Ammon's horn (tissue), 1 donor: Measurements from ENCODE around the gene OMA1.

Experiments
- DNase-seq: peaks from one replicate; pipeline ENCODE4 v3.0.0-alpha.2; 2016; ENCODE audit warnings: low spot score

The OMA1 gene

DNA sequence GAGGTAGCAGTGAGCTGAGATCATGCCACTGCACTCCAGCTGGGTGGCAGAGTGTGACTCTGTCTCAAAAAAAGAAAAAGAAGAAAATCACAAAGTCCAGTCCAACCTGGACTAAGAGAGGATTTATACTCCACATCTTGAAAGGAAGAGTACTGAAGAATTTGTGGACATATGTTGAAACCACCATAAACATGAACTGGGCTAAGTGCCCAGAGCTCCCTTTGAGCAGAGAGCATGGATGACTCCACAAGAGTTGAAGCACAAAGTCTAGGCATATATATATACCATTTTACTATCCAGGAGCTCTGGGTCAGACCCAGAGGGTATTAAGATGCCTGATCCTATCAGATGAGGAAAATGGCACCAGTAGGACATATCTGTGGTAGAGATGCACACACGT lies 86.6 kb downstream of the OMA1 start:
- no peak for DNase-seq

DNA sequence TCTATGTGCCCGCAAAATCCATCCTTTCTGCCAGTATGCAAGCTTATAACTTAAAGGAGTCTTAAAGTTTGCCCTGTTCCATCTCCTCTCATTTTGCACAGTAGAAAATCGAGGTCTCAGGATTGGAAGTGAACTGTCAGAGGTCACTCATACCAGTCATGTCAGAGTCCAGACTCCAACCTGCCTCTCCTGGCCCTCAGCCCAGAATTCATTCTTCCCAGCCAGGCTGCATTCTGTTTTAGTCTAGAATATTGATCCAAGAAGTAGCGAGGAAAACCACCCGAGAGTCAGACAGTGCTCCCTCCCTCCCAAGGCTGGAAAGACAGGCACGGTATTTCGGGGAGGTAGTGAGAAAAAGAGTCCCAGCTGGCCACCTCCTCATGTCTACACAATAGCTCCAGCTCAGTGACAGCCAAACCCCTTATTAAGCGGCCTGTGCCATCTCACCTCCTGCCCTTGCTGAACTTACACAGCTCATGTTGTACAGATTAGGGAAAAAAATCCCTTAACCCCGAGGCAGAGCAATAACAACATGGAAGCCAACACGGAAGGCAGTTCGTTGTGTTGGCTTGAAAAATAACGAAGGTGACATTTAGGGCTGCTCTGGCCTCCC lies 89.4 kb downstream of the OMA1 start:
- DNase-seq, result no peak

DNA sequence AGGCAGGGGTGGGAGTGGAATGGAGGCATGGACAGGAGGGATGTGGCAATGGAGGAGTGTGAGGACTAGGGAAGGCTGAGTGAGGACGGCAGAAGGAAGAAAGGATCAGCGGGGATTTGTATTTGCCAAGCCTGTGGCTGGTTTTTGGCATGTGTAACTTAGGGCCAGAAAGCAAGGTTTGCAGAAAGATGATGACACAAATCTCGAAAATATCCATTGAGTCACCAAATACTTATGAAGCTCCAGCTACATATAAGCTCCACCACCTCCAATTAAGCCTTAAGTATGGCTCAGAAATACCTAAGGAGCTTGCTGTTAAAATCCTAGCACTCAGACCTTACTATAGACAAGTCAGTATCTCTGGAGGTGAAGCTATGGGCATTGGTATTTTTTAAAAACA lies 90.1 kb downstream of the OMA1 start:
- no peak for DNase-seq

DNA sequence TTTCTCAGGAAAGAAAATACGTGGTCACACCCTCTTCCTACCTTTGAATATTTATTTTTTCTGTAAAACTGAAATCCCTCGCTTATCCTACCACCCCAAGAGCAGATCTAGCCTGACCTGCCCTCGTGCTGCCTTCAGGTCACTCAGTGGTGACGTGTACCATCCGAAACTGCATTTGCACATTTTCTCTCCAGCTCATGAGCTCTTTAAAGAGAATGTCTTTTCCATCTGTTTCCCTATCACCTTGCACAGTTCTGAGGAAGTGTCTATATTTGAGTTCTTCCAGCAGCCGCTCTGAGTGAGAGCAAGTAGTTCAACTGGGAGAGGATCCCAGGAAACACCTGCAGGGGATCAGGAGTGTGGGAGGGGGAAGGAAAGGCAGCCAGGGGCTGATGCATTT lies 91.7 kb downstream of the OMA1 start:
- DNase-seq, result no peak

DNA sequence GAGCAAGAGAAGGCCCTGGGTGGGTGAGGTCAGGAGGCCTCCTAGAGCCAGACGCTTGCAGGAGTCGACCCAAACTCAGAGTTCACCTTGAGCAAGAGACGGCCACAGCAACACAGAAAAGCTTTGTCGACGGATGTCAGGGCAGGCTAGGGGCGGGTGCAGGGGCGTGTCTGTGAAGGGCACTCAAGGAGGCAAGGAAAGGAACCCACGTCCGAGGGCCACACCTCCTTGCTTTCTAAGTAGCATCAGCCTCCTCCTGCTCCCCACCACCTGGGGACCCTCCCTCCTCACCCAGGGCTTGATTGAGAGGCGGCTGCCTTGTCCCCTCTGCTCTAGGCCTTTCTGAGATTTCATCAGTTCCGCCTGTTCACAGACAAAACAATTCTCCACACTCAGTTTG lies 92.1 kb downstream of the OMA1 start:
- no peak for DNase-seq

DNA sequence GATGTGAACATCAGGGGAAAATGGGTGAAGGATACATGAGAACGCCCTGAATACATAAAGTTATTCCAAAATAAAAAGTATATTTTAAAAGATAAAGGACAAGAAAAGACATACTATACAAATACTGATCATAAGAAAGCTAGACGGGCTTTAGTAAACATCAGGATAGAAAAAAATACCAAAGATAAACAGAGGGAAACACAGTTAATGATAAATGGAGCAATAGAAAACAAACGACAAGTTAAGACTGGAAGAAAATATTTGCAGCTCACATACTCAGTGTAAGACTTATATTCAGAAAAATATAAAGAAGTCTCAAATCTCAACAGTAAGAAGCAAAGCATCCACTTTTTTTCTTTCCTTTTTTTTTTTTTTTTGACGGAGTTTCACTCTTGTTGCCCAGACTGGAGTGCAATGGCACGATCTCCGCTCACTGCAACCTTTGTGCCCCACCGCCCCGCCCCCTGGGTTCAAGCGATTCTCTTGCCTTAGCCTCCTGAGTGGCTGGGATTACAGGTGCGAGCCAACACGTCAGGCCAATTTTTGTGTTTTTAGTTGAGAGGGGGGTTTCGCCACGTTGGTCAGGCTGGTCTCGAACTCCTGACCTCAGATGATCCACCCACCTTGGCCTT lies 94.8 kb downstream of the OMA1 start:
- no peak for DNase-seq

DNA sequence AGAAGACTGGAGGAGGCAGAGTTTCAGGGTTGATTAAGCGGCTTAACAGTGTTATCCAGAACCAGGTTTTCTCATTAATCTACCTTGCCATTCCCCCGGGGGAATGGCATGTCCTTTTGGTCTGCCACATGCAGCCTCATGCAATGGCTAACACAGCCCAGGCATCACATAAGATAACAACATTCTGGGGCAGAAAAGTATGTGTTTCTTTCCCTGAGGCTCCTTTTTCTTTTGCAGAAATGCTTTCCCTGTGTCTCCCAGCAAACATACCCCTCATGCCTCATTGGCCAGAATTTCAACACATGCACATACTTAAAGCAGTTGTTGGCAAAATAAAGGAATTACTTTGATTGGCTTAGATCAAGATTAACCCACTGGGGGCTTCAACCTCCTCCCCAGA lies 98.6 kb downstream of the OMA1 start:
- DNase-seq, result no peak

DNA sequence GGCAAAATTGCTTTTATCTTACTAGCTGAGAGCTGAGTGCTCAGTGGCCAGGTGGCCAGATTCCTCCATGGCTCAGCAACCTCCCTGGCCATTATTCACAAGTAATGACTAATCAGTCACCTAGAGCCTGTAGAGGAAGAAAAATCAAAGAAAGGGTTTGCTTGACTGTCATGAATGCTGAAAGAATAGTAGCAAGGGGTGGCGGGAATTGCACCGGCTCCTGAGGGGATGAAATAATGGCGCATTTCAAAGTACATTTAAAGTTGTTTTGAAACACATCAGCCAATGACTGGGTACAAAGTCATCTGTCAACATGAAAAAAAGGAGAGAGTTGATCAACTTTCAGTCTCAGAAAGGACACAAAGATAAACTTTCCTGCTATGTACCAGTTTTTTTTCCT lies 99.5 kb downstream of the OMA1 start:
- no peak for DNase-seq

DNA sequence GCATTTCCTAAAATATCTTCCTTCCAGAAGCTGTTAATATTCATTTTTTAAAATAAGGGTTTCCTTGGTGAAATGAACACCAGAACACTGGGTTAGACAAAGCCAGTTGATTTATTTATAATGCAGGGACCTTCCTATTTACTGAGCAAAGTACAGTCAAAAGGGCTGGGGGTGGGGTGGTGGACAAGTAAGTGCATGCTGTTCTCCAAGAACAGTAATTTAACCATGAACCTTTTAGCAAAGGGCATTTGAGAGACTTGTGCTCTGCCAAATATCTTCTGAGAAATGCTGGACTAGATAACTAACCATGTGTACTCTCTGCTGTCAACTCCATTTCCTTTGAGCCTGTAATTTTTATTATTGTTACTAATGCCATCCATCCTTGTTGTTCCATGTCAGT lies 100.2 kb downstream of the OMA1 start:
- no peak for DNase-seq

DNA sequence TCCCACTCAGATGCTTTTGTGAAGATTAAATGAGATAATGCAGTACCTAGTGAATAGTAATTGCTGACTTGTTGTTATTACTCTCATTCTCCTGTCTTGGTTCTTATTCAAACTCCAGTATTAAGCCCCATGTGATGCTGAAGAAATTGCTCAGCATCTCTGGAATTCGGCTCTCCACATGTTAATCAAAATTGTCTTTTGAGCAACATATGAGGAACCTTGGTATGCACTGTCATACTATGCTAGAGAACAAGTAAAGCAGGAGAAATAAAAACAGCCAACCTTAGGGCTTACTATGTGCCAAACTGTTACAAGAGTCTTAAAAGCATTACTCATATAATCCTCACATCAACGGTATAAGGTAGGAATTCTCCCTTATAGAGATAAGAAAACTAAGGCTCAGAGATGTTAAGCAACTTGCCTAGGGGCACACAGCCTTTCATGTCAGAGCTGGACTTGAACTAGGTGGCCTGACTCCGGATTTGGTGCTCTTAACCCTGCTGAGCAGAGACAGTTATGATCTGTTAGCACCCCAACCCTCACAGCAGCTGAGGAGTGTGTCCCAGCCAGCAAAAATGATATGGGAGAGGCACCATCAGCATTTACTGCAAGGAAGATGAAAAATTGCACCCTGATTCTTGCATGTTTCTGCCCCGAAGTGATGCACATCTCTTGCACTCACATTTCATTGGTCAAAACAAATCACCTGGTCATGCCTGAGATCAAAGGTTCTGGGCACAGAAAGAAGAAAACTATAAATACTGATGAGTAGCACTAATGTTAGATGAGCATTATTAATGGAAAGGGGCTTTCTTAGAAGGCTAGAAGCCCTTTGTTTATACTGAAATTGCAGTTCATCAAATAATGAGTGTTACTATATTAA lies 102.3 kb downstream of the OMA1 start:
- DNase-seq, result no peak

DNA sequence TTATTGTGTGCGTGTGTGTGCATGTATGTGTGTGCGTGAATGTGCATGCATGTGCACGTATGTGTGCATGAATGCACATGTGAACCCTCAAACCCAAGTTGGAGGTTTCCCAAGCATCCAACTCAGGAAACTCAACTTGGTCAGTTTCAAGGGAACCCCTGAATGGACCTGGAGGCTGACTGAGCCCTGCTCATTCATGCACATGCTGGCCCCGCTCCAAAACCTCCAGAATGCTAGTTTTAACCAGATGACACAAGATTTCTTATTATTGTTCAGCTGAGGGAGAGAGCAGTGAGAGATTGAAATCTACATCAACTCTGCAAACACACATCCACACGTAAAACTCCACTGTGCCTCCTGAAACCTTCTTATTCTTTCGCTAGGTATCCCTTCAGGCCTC lies 104.4 kb downstream of the OMA1 start:
- no peak for DNase-seq

DNA sequence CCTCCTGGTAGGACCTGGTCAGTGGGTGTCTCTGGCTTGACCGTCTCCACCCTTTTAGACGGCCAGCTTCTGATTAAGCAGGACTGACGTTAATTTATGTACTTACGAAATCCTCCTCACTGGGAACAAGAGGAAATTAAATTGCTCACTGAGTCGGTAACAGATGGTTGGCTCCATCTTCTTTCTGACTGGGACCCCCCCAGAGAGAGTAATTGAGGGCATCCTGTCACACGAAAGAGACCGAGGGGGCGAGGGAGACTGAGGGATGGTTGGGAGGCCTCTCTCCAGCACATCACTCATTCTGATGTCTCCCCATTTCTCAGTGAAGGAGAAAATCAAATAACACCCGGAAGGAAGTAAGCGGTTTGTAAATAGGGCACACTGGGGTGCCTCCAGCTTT lies 104.8 kb downstream of the OMA1 start:
- no peak for DNase-seq

DNA sequence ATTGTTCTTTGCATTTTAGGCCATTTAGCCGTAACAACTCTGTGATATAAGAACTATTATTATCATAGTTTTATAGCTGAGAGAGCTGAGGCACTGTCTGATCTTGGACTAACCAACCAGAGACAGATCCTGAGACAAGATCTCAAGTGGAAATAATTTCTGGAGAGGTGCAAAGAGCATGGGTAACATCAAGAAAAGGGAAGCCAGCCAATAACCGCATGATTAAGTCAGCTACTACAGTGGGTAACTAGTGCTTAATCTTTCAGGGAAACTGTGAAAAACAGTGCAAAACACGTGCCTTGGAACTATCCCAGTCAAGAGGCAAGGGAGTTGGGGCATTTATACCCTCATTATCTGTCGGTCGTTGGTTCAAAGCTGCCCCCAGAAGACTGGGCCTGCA lies 105.8 kb downstream of the OMA1 start:
- no peak for DNase-seq

DNA sequence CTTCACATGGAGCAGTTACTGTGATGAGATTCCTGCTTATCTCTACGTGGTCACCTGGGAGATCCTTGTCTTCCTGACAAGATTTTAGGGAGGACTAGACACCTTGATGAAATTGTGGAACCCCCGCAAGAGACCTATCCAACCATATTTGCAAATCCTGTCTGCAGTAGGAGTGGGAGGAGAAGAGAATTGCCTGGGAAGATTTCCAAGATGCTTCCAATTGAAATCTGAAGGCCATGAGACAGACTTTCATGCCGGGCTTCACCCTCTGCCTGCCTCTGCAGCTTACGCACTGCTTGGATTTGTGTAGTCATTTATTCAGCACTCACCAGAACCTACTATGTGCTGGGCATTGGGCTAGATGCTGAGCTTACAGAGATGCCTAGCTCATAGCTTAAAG lies 106.6 kb downstream of the OMA1 start:
- DNase-seq, result peak; percentile 13

DNA sequence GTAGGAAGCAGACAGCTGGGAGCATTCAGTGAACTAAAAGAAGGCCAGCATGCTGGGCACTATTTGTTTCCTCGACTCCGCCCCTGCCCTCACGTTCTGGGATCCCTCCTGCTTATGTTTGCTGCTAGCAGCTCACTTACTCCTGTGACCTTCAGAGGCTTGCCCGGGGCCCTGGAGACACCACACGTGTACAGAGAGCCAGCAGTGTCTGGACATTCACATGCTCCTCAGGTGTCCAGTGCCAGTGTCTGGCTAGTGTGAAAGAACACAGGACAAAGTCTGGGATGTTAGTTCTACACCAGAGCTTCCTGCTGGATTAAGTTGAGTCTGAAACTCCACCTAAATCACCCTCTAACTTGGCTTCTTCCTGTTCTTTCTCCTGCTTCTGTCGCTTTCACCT lies 108.1 kb downstream of the OMA1 start:
- no peak for DNase-seq

DNA sequence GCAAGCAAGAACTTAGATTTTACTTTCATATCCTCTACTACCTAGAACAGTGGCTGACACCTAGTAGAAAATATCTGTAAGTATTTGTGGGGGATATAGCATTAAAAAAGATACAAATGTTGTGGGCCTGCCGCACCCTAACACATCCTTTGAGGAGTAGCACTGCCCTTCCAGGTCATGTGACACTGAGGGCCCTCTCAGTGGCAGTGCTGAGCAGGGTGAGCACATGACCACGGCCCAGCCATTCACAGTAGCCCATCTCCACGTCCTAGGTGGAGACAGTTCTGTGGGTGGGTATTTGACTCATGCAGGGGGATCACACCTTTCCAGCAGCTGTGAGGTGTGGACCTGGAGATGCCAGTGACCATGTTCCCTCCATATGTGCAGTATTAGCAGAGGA lies 108.9 kb downstream of the OMA1 start:
- DNase-seq, result no peak

DNA sequence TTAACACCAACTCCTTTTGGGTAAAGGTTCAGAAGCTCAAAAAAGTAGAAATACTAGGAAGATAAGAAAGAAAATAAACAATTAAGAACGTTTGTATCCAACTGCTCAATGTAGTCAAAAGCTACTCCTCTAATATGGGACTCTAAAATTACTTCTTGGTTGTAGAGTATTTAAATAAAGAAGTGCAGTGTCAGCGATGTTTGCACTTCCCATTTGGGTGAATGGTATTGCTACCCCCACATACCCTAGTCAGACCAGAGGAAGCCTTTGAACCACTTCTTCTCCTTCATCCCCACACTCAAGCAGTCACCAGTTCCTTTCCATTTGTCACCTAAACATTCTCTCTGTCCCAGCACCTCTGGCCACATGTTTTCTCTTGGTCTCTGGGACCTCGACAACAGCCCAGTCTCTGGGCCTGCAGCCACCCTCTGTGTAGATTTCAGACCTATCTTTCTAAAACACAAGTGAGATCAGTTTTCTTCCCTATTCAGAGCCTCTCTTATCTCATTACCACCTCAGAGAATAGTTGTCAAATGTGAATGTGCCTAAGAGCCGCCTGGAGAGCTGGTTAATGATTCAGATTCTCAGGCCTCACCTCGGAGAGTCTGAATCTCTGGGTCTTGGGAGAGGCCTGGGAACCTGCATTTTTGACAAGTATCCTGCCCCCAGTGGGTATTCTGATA lies 109.8 kb downstream of the OMA1 start:
- DNase-seq, result no peak

DNA sequence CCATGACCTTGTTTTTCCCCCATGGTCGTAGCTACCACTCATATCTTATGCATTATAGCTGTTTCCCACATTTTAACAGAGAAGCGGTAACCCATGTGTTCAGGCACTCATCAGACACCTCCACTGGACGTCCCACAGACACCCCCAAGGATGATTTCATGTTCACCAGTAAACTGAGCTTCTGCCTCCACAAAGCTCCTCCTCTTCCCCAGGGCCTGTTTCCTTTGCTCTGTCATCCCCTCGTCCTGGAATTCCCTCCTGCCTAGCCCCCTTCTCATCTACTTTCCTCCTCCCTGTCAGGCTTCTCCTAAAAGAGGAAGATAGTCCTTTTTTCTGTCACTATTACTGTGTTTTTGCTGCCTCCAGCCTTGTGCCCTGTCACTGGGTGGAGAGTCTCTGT lies 111.2 kb downstream of the OMA1 start:
- DNase-seq, result no peak

DNA sequence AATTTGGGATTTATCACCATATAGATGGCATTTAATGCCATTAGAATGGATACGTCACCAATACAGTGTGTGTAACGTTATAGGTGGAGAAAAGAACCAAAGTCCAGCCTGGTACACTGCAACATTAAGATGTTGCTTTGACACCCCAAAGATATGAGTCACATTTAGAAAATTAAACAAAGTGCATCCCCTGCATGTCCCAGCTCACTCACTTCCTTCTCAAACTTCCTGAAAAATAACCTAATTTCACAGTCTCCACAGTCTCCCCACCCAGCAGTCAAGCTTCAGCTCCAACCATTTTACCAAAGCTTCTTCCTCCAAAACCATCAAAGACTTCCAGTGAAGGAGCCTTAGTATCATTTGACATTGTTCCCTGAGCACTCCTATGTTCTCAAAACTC lies 111.9 kb downstream of the OMA1 start:
- no peak for DNase-seq

DNA sequence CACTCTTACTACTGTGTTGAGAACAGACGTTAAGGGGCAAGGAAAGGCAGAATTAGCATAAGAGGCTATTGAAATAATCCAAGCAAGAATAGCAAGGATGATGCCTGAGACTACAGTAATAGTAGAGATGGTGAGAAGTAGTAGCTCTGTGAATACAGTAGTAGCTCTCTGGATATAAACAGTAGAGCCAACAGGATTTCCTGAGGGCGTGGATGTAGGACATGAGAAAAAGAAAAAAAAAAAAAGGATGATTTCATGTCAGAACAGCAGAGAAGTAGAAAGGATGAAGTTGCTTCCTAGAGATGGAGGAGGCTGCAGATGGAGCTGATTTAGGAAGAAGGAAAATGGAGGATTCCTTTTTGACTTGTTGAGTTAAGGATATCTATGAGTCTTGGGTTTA lies 112.3 kb downstream of the OMA1 start:
- no peak for DNase-seq

DNA sequence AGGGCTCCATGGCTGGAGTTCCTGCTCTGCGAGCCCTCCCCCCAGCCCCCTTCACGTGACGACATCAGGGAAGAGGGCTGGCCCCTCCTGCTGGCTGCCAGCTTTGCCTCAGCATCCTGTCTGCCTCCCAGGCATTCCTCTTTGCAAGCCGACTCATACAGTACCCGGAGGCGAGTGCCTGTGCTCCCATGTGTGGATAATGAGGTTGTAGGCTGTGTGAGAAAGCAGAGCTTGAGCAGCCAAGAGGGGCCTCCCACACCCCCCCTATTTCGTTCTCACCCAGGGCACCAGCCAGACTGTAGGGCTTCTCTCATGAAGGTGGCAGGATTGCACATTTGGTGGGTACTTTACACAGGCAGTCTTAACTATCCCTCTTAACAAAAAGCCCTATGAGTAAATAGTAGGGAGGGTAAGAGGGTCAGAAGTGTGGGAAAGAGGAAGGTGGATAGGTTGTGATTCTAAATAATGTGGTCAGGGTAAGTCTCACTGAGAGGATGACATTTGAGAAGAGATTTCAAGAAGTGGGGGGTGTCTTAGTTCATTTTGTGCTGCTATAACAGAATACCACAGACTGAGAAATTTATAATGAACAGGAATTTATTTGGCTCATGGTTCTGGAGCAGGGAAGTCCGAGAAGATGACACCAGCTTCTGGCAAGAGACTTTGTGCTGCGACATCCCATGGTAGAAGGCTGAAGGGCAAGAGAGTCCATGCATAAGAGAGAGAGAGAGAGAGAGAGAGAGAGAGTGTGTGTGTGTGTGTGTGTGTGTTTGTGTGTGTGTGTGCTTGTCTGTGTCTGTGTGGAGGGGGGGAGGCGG lies 113.5 kb downstream of the OMA1 start:
- DNase-seq, result peak; percentile 70
